Muscle layer of duodenum (tissue), 2 donors: ENCODE measurements around the gene WWC2.

Source experiments
- H3K27ac ChIP-seq: one replicate; pipeline ENCODE4 v1.7.0; 2013; ENCODE audit warnings: mild to moderate bottlenecking, low read length
- H3K27me3 ChIP-seq: one replicate; pipeline ENCODE4 v1.7.0; 2013; ENCODE audit warnings: low read depth, mild to moderate bottlenecking, control low read depth, low read length
- H3K36me3 ChIP-seq, 2 donors: one replicate each; pipeline ENCODE4 v1.7.0; 2013; ENCODE audit warnings: low read length in 2 of 2, control low read depth in 1 of 2, mild to moderate bottlenecking in 1 of 2; ENCODE audit not compliant: insufficient read depth in 2 of 2, control insufficient read depth in 1 of 2
- H3K4me1 ChIP-seq, 2 donors: one replicate each; pipeline ENCODE4 v1.7.0; 2013; ENCODE audit warnings: low read length in 2 of 2, mild to moderate bottlenecking in 2 of 2, control low read depth in 1 of 2, moderate library complexity in 1 of 2; ENCODE audit not compliant: insufficient read depth in 2 of 2, control insufficient read depth in 1 of 2
- H3K4me3 ChIP-seq, 2 donors: one replicate each; pipeline ENCODE4 v1.7.0; 2013; ENCODE audit warnings: low read length in 2 of 2, low read depth in 1 of 2, mild to moderate bottlenecking in 1 of 2
- H3K9me3 ChIP-seq, 2 donors: one replicate each; pipeline ENCODE4 v1.7.0; 2013; ENCODE audit warnings: low read length in 2 of 2, control low read depth in 1 of 2, mild to moderate bottlenecking in 1 of 2; ENCODE audit not compliant: control insufficient read depth in 1 of 2
- donor health status: healthy.

The WWC2 gene

DNA sequence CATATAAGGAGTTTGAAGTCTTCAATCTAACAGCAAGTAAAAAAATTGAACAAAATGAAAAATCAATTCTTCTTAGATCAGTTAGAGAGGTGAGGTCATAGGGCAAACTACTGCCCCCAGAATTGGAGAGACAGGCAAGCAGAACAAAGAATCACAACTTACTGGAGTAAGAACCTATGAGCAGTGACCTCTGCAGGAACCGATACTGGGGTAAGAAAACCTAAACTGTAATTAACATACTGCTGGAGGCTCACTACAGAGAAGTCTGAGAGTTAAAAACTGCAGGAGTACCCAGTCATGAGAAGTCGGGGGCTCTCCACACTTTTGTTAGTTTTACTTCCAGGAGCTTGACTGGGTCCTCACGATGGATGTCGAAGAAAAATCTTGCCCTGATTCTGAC is 205.0 kb downstream of the WWC2 start:
- H3K27me3 ChIP-seq, result no peaks in the 10 kb centered on the region
- no peak overlapping the region for H3K4me3 ChIP-seq
- no peaks in the 10 kb centered on the region for H3K9me3 ChIP-seq
- H3K27ac ChIP-seq, result no peak overlapping the region
- peaks cover 0 to 19% of the 10 kb centered on the region in 2 donors for H3K36me3 ChIP-seq
- no peaks in the 10 kb centered on the region for H3K4me1 ChIP-seq

DNA sequence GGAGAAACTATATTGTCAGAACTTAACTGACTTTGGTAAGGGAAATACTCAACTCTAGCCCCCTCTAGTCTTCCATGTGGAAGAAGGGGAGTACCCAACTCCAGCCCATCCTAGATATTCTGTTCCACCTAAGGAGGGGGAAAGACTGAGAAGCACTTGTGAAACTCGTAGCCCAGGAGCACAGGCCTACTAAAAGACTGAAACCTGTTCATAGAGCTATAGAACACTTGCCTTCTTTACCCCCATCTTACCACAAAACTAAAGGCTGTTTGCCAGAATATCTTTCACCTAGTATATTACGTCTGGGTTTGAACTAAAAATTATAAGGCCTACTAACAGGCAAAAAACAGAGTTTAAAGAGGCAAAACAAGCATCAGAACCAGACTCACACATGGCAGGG is 205.5 kb downstream of the WWC2 start:
- Histone ChIP-seq H3K4me1 (no peaks in the 10 kb centered on the region), H3K9me3 (no peaks in the 10 kb centered on the region), H3K27me3 (no peaks in the 10 kb centered on the region), H3K4me3 (no peak overlapping the region), H3K36me3 (peaks cover 0 to 19% of the 10 kb centered on the region in 2 donors), H3K27ac (no peak overlapping the region)

DNA sequence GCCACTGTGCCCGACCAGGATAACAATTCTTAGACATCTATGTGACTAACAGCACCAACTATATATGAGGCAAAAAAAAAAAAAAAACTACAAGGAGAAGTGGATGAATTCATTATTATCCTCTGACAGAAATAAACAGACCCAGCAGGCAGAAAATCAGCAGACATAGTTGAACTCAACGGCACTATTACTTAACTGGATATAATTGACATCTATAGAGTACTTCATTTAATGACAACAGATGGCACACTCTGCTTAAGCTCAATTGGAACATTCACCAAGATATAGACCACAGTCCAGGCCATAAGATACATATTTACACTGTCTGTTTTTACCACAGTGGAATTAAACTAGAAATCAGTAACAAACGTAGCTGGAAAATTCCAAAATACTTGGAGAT is 207.8 kb downstream of the WWC2 start:
- Histone ChIP-seq H3K9me3 (no peaks in the 10 kb centered on the region), H3K4me3 (no peak overlapping the region), H3K4me1 (no peaks in the 10 kb centered on the region), H3K27ac (no peak overlapping the region), H3K27me3 (no peaks in the 10 kb centered on the region), H3K36me3 (peaks cover 0 to 19% of the 10 kb centered on the region in 2 donors)

DNA sequence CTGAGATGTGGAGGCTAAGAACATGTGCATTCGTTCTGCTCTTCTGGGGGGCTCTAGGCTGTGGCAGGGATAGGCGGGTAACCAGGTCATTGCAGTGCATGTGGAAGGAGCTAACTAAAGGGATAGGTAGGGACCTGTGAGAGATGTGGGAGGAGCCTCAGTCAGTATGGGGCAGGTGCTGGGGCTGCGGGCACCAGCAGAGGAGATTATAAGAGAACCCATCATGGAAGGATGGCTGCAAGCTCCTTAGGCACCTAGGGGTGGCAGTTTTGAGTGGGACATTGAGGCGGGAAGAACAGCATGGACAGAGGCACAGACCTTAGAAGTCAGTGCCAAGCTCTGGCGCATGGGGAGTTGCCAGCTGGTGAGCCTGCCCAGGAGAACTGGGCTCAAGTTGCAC is 213.8 kb downstream of the WWC2 start:
- Histone ChIP-seq H3K4me3 (no peak overlapping the region), H3K27ac (no peak overlapping the region), H3K9me3 (no peaks in the 10 kb centered on the region), H3K27me3 (no peaks in the 10 kb centered on the region), H3K4me1 (peaks cover 0 to 6% of the 10 kb centered on the region in 2 donors), H3K36me3 (peaks cover 9 to 36% of the 10 kb centered on the region in 2 donors)

DNA sequence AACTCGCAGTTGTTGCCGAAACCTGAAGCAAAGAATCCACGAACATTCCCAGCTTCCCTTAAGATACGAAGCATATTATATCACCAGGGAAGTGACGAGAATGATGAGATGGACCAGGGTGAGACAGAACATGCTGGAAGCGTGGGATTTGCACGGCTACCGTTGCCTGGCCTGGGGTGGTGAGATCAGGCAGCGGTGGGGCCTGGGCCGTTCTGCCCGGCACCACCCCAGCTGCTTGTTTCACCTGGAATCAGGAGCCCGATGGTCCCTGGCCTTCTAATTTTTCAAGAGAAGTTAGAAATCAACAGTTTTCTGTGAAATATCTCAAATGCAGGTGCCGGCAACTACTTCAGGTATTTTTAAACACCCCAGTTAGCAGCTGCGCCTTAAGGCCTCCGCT is 215.3 kb downstream of the WWC2 start:
- peaks cover 9 to 42% of the 10 kb centered on the region in 2 donors for H3K36me3 ChIP-seq
- H3K27ac ChIP-seq, result no peak overlapping the region
- H3K27me3 ChIP-seq, result no peaks in the 10 kb centered on the region
- H3K4me3 ChIP-seq, result no peak overlapping the region
- H3K4me1 ChIP-seq, result peaks cover 0 to 6% of the 10 kb centered on the region in 2 donors
- H3K9me3 ChIP-seq, result no peaks in the 10 kb centered on the region

DNA sequence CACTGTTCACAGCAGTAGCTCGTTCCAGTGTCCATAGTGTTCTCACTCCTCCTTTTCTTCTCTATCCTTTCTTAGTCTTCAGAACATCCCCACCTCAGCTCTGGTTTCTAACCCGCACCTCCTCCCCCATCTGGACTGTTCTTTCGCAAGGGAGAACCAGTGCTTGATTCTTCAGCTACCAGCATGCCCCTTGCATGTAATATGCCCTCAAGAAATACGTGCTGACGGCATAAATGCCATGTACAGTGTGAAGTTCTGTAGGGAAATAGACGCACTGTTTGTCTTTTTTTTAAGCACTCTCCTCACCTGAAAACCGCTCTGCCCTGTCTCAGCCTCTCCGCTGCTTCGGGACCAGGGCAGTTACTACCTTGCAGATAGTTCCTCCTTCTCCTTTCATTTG is 215.7 kb downstream of the WWC2 start:
- H3K4me1 ChIP-seq, result peaks cover 0 to 6% of the 10 kb centered on the region in 2 donors
- no peak overlapping the region for H3K27ac ChIP-seq
- H3K36me3 ChIP-seq, result peaks cover 9 to 42% of the 10 kb centered on the region in 2 donors
- no peaks in the 10 kb centered on the region for H3K9me3 ChIP-seq
- no peak overlapping the region for H3K4me3 ChIP-seq
- H3K27me3 ChIP-seq, result no peaks in the 10 kb centered on the region

DNA sequence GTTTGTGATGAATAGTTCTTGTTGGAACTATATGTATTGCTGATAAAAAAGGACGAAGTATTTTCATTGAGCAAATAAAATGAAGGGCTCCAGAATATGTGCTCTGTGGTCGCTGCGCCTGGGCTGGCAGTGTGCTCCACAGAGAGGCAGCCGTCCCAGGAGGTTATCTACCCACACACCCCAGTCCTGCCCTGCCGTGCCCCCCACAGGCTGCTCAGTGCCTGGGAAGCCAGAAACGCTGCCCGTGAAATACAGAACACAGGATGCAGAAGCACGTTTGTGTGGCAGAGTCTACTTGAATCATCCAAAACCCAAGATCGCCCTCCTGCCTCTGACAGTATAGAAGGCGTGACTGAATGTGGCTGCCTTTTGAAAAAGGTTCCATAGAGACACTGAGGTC is 219.6 kb downstream of the WWC2 start:
- H3K27me3 ChIP-seq, result no peaks in the 10 kb centered on the region
- H3K4me1 ChIP-seq, result peaks cover 0 to 6% of the 10 kb centered on the region in 2 donors
- H3K27ac ChIP-seq, result no peak overlapping the region
- no peaks in the 10 kb centered on the region for H3K9me3 ChIP-seq
- H3K4me3 ChIP-seq, result no peak overlapping the region
- H3K36me3 ChIP-seq, result peaks cover 0 to 25% of the 10 kb centered on the region in 2 donors

DNA sequence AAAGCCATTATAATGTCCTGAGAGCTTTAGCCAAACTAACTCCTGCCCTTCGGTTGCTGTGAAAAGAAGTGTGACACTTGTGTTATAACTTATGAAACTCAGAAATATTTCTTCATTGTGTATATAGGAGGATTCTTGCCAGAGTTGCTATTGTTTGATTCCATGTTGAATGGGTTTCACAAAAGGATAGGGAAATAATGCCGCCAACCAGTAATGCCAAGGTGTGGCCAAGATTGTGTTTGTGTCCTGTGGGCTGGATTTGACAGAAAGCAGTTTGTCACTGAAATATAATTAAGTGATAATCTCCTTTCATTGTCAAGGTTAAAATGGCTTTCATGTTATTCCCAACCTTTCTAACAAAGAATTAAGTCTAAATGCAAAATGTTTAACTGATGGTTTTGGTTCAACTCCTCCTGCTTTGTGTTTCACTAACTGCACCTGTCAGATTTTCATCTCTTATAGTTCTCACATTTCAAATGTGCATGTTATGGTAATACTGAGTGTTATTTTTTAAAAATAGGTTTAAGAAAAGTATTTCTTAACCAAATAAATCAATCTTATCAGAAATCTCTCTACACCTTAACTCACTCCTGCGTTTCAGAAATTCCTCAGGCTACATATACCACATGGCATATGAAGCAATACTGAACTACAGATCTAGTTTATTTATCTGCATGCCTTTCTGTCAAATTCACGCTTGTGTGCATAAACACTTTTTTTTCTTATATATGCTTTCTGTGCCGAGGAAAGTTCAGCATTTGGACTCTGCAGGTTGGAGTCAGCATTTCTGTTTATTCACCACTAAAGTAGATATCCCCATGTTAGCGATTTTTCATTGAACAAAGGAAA is 221.4 kb downstream of the WWC2 start, which contains the start of gene CLDN22:
TSS of gene CLDN22 (minus strand) at position 66 of the 849 bp plus-strand sequence. CDS start at position 8, 58 bp downstream.
- Histone ChIP-seq H3K4me1 (peaks cover 0 to 6% of the 10 kb centered on the region in 2 donors), H3K9me3 (no peaks in the 10 kb centered on the region), H3K4me3 (no peak within 1 kb of the TSS), H3K27me3 (no peaks in the 10 kb centered on the region), H3K27ac (no peak within 1 kb of the TSS), H3K36me3 (peaks cover 0 to 7% of the 10 kb centered on the region in 2 donors)

DNA sequence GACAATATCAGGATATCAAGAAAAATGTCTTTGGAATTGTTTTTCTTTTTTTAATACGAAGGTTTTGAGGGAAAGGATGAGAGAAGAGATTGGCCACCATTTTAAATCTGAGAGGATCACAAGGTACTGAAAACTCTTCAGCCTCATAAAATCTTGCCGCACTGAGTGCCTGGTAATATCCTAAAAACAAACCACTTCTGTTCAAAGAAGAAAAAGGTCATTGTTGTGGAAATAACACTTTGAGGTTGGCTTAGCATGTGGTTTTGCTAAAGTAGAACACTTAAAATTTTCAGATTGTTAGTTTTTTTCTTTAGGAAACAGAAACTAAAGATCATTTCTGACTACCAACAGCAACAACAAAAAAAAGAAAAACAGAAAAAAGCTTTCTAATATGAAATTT is 222.0 kb downstream of the WWC2 start:
- Histone ChIP-seq H3K27ac (no peak overlapping the region), H3K4me3 (no peak overlapping the region), H3K9me3 (no peaks in the 10 kb centered on the region), H3K36me3 (peaks cover 0 to 6% of the 10 kb centered on the region in 2 donors), H3K27me3 (no peaks in the 10 kb centered on the region), H3K4me1 (peaks cover 0 to 4% of the 10 kb centered on the region in 2 donors)

DNA sequence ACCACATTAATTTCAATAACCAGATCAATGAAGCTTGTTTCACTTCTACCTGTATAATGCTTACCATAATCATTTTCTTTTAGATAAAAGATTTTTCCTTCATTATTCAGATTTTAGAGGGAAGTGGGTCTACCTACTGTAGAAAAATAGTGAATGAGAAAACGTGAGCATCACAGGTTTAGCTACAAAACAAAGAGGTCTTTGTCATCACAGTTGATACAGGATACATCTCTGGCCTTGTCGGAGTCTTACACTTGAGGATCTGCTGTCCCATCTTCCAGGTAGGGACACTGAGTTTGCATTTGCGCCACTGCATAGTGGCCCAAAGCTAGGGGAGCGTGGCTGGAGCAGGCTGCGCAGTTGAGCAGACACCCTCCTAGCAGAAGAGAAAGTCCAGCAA is 222.5 kb downstream of the WWC2 start:
- no peaks in the 10 kb centered on the region for H3K27me3 ChIP-seq
- H3K9me3 ChIP-seq, result no peaks in the 10 kb centered on the region
- no peak overlapping the region for H3K4me3 ChIP-seq
- no peak overlapping the region for H3K27ac ChIP-seq
- peaks cover 0 to 7% of the 10 kb centered on the region in 2 donors for H3K36me3 ChIP-seq
- H3K4me1 ChIP-seq, result no peaks in the 10 kb centered on the region

DNA sequence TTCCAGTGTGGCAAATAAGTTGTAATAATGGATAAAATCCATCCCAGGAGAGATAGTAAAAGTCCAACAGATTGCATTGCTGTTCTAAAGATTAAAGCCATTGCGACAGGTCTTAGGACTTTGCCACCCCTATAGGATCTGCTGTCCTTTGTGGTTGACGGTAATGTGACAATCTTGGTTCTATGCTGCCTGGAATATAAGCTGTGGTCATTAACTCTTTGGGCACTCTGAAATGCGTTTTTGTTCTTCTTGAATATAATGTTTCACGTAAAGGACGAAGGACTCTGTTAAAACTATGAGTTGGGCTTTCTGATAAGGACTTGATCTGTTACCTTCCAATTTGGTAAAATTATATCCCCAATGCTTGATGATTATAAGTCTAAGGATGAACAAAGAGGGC is 223.3 kb downstream of the WWC2 start, which contains the start of gene CLDN24:
TSS of gene CLDN24 (minus strand) at position 101 of the 400 bp plus-strand sequence. CDS start at position 101, 0 bp downstream.
- peaks cover 0 to 11% of the 10 kb centered on the region in 2 donors for H3K36me3 ChIP-seq
- H3K4me1 ChIP-seq, result no peaks in the 10 kb centered on the region
- H3K4me3 ChIP-seq, result no peak within 1 kb of the TSS
- no peaks in the 10 kb centered on the region for H3K9me3 ChIP-seq
- H3K27ac ChIP-seq, result no peak within 1 kb of the TSS
- H3K27me3 ChIP-seq, result no peaks in the 10 kb centered on the region
